Endometrium (tissue), 2 donors: ENCODE data around the gene C22orf15.
"Not testable (repeated sequence)": the region's sequence is repeated elsewhere in the genome, so short reads cannot be mapped to it uniquely, and the experiment has no call there.

Source experiments
- FAIRE-seq: peaks from 2 replicates; lab custom pipeline; 2012; peaks lifted over from hg19 to GRCh38; lab: Jason Lieb, UNC
- donor health status: control.
- donor health status: control.

The C22orf15 gene, protein sequence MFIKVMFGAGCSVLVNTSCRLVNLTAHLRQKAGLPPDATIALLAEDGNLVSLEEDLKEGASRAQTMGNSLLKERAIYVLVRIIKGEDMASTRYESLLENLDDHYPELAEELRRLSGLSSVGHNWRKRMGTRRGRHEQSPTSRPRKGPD

GRCh38 chr22:23762842-23763578 is at the start of gene C22orf15:
Gene C22orf15 (plus strand): TSS chr22:23762990. CDS start chr22:23763307, 317 bp downstream.
- FAIRE-seq: no peak

GRCh38 chr22:23713696-23714595 is 48.8 kb upstream of the C22orf15 start:
- FAIRE-seq: no peak

- FAIRE-seq: no peak
Observed at GRCh38 chr22:23714596-23715578, 47.9 kb upstream of the C22orf15 start.

- FAIRE-seq: no peak
Observed at GRCh38 chr22:23715806-23716375, 46.9 kb upstream of the C22orf15 start.

GRCh38 chr22:23716811-23717801 is 45.7 kb upstream of the C22orf15 start:
- FAIRE-seq: peak; percentile 18

DNA sequence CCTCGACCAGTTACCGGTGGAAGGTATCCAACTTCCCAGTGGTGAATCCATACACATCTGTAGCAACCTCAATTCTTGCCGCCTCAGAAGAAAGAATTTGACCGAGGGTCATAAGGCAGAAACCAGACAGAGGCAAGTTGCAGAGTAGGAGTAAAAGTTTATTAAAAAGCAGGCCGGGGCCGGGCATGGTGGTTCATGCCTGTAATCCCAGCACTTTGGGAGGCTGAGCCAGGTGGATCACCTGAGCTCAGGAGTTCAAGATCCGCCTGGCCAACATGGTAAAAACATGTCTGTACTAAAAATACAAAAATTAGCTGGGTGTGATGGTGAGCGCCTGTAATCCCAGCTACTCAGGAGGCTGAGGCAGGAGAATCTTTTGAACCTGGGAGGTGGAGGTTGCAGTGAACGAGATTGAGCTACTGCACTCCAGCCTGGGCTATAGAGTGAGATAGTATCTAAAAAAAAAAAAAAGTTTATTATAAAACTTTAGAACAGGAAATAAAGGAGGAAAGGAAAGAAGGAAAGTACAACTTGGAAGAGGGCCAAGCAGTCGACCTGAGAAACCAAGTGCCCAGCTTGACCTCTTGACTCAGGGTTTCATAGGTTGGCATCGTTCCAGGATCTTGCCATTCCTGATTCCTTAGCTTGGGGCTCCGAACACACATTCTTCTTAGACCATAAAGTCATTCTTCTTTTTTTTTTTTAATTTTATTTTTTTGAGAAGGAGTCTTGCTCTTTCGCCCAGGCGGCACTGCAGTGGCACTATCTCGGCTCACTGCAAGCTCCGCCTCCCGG is 44.2 kb upstream of the C22orf15 start:
- no peak for FAIRE-seq

- FAIRE-seq: no peak
Observed at GRCh38 chr22:23720855-23721254, 41.9 kb upstream of the C22orf15 start.

GRCh38 chr22:23722160-23722559 is 40.6 kb upstream of the C22orf15 start:
- no peak for FAIRE-seq

DNA sequence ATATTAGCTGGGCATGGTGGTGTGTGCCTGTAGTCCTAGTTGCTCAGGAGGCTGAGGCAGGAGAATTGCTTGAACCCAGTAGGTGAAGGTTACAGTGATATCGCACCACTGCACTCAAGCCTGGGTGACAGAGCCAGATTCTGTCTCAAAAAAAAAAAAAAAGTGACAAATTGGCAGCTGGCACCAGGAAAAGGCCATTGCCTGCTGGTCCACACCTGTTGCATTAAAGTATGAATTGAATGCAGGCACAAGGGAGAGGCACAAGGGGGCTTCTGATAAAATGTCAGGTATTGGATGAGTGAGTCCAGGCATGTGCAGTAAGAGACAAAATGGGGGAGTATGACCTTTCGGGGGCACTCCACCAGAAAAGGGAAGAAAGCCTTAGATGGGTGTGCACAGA is 40.1 kb upstream of the C22orf15 start:
- FAIRE-seq: no peak

GRCh38 chr22:23728108-23728507 is 34.7 kb upstream of the C22orf15 start:
- FAIRE-seq: not testable (repeated sequence)

GRCh38 chr22:23737696-23738095 is 25.1 kb upstream of the C22orf15 start:
- no peak for FAIRE-seq

DNA sequence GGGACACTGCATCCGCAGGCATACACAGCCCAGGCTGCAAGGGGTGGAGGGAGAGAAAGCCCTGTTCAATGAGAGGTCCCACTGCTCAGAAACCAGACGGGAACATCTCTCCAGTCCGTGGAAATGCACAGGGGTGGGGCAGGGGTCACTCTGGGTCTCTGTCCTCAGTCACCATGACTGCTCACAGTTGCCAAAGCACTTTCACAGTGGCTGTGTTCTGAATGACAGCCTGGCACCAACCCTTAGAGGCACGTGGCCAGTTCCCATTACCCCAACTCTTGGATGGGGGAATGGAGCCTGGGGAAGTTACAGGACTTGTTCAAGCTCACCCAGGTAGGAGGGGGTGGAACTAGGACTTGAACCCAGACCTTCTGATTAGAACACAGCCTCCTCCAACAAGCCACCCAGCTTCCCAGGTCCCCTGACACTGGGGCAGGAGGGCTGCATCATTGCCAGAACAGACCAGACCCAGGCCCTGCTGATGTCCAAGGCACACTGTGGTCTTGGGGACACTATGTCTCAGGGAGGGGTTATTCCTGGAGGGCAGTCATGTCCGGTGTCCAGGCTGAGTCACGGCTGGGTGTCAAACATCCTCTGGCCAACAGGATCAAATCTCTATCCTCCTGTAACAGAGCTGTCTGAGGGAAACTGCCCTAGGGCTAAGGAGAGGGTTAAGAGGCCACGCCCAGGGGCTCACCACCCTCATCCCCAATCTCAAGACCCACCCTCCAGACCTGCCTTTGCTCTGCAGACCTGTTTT is 20.1 kb upstream of the C22orf15 start:
- FAIRE-seq: no peak

DNA sequence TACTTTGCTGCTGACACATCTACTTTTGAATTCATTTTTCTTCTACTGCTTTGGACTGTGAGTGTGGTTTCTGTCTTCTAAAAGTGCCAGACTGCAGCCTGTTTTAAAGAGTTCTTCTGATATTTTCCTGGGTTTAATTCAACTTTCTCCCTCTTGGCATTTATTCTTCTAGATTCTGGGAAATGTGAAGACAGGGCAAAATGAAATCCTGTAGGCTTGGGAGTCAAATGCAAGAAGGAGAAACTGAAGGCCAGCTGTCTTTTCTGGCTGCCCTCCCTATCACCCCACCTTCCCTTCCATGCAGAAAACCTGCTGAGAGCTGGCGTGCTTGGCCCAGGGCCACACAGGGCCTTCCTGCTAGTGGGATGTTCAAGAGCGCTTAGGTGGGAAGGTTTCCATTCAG is 19.5 kb upstream of the C22orf15 start:
- FAIRE-seq: no peak

DNA sequence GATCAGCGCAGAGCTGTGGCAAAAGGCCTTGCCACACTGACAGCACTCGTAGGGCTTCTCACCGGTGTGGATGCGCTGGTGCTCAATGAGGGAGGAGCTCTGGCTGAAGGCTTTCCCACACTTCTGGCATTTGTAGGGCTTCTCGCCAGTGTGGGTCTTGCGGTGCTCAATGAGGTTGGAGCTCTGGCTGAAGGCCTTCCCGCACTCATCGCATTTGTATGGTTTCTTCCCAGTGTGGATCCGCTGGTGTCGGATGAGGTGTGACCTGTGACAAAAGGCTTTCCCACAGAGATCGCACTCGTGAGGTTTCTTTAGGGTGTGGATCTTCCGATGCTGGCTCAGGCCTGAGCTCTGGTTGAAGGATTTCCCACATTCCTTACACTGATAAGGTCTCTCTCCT is 18.8 kb upstream of the C22orf15 start:
- FAIRE-seq: no peak

DNA sequence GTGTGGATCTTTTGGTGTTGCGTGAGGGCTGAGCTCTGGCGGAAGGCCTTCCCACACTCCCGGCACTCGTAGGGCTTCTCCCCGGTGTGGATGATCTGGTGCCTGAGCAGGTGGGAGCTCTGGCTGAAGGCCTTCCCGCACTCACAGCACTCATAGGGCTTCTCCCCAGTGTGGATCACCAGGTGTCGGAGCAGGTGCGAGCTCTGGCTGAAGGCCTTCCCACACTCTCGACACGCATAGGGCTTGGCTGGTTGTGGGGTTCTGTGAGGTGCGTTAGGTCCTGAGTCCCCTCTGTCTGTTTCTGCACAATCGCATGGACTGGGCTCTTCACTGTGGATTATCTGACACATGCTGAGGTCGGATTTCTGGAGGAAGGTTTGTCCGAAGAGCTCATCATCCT is 18.3 kb upstream of the C22orf15 start:
- FAIRE-seq: no peak

- FAIRE-seq: no peak
Observed at GRCh38 chr22:23745791-23746190, 17.0 kb upstream of the C22orf15 start.

GRCh38 chr22:23749841-23750301 is 12.9 kb upstream of the C22orf15 start:
- FAIRE-seq: no peak

DNA sequence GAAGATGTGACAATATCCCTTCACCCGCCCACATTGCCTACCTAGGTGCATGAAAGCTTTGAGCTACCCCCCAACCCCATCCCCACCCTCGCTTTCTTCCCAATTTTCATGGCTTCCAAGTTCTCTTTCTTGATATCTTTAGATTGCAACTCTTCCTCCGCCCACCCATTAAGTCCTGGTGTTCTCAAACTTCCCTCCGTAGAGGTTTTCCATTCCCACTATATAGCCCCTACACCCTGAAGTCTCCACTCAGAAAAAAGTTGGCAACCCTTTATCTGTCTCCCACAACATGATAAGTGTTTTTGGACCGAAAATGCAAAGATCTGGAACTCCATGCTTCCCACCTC is 12.4 kb upstream of the C22orf15 start:
- no peak for FAIRE-seq
